ENCODE results near the gene CROCC2.

The CROCC2 gene

GRCh38 chr2:240900141-240900860 is 5.8 kb upstream of the CROCC2 start:
- H3K27ac ChIP-seq, result no peak overlapping the region

GRCh38 chr2:240901986-240902614 is 4.0 kb upstream of the CROCC2 start:
- TF ChIP-seq ZFX (IDR thresholded peaks at IDR 0.05), result no peak
- TF ChIP-seq CTCF (conservative IDR thresholded peaks at IDR 0.05), result no peak
- no peak overlapping the region for H3K27ac ChIP-seq

More at GRCh38 chr2:240900141-240900860, 5.8 kb upstream of the CROCC2 start:
- TF ChIP-seq CTCF (conservative IDR thresholded peaks at IDR 0.05) (no peak), ZFX (IDR thresholded peaks at IDR 0.05) (no peak)

- no peak for TF ChIP-seq ZFX (IDR thresholded peaks at IDR 0.05)
- no peak for TF ChIP-seq CTCF (conservative IDR thresholded peaks at IDR 0.05)
- no peak overlapping the region for H3K27ac ChIP-seq
Measured at GRCh38 chr2:240902615-240903041, 3.5 kb upstream of the CROCC2 start.

GRCh38 chr2:240903191-240904060 is 2.7 kb upstream of the CROCC2 start:
- H3K27ac ChIP-seq, result no peak overlapping the region

GRCh38 chr2:240904216-240905175 is 1.6 kb upstream of the CROCC2 start:
- H3K27ac ChIP-seq, result no peak overlapping the region
- no peak for TF ChIP-seq ZFX (IDR thresholded peaks at IDR 0.05)
- TF ChIP-seq CTCF (conservative IDR thresholded peaks at IDR 0.05), result no peak

More at GRCh38 chr2:240903191-240904060, 2.7 kb upstream of the CROCC2 start:
- no peak for TF ChIP-seq ZFX (IDR thresholded peaks at IDR 0.05)
- TF ChIP-seq CTCF (conservative IDR thresholded peaks at IDR 0.05), result no peak

GRCh38 chr2:240905176-240905781 is 857 bp upstream of the CROCC2 start:
- no peak overlapping the region for H3K27ac ChIP-seq
- TF ChIP-seq CTCF (conservative IDR thresholded peaks at IDR 0.05), result no peak
- TF ChIP-seq ZFX (IDR thresholded peaks at IDR 0.05), result no peak
